HepG2 (cell line): Measurements from ENCODE around the gene RHCE. TPM values are rescaled to one million over a fixed set of nuclear protein-coding genes. Genes with fewer than 3 reads are reported as not detected.

Source experiments
- BCL3 ChIP-seq: sonication (generic); formaldehyde crosslinking; IDR thresholded peaks from 2 replicates; pipeline ENCODE4 v1.5.1; 2020; ENCODE audit warnings: mild to moderate bottlenecking, missing genetic modification reagents, moderate library complexity
- ETV6 ChIP-seq: sonication (generic); formaldehyde crosslinking; conservative IDR thresholded peaks from 2 replicates; pipeline ENCODE4 v1.4.0; 2020; ENCODE audit warnings: missing genetic modification reagents
- FOXA3 ChIP-seq: IDR thresholded peaks from 2 replicates; pipeline ENCODE4 v1.6.1; 2016; ENCODE audit warnings: missing genetic modification reagents, missing compliant biosample characterization
- IKZF5 ChIP-seq: IDR thresholded peaks from 2 replicates; pipeline ENCODE4 v1.6.1; 2018; ENCODE audit warnings: missing genetic modification reagents, mild to moderate bottlenecking, missing compliant biosample characterization
- MBNL3 ChIP-seq: fragments of 250-450 bp; sonication (Bioruptor Pico); conservative IDR thresholded peaks from 2 replicates; pipeline ENCODE4 v1.8.0; 2022; ENCODE audit warnings: mild to moderate bottlenecking, inconsistent platforms
- NFAT5 ChIP-seq: sonication (generic); formaldehyde crosslinking; IDR thresholded peaks from 2 replicates; pipeline ENCODE4 v1.4.0; 2020; ENCODE audit warnings: missing genetic modification reagents
- RBFOX2 ChIP-seq: fragments of 200-400 bp; formaldehyde crosslinking; IDR thresholded peaks from 2 replicates; pipeline ENCODE4 v1.6.1; 2017; ENCODE audit warnings: low read depth, mild to moderate bottlenecking, low read length
- SRF ChIP-seq: IDR thresholded peaks from 2 replicates; pipeline ENCODE4 v1.6.1; 2011; ENCODE audit warnings: mild to moderate bottlenecking, low read depth, low read length, moderate library complexity
- ZBTB38 ChIP-seq: sonication (generic); formaldehyde crosslinking; IDR thresholded peaks from 2 replicates; pipeline ENCODE4 v1.5.1; 2020; ENCODE audit warnings: mild to moderate bottlenecking, missing genetic modification reagents
- ZBTB8A ChIP-seq: sonication (generic); formaldehyde crosslinking; IDR thresholded peaks from 2 replicates; pipeline ENCODE4 v1.4.0; 2020; ENCODE audit warnings: mild to moderate bottlenecking, low read depth, missing genetic modification reagents, borderline replicate concordance
- ZNF274 ChIP-seq: sonication (generic); formaldehyde crosslinking; IDR thresholded peaks from 2 replicates; pipeline ENCODE4 v1.5.1; 2020; ENCODE audit warnings: mild to moderate bottlenecking, missing genetic modification reagents
- ZNF331 ChIP-seq: sonication (generic); formaldehyde crosslinking; IDR thresholded peaks from 2 replicates; pipeline ENCODE4 v1.4.0; 2020; ENCODE audit warnings: missing genetic modification reagents
- ZNF34 ChIP-seq: sonication (generic); formaldehyde crosslinking; IDR thresholded peaks from 2 replicates; pipeline ENCODE4 v1.4.0; 2020; ENCODE audit warnings: mild to moderate bottlenecking, missing genetic modification reagents, borderline replicate concordance
- ZNF496 ChIP-seq: sonication (generic); formaldehyde crosslinking; IDR thresholded peaks from 2 replicates; pipeline ENCODE4 v1.8.1; 2023; ENCODE audit warnings: mild to moderate bottlenecking, moderate library complexity, missing genetic modification reagents; ENCODE audit not compliant: insufficient replicate concordance
- ZNF567 ChIP-seq: sonication (generic); formaldehyde crosslinking; IDR thresholded peaks from 2 replicates; pipeline ENCODE4 v1.8.1; 2023; ENCODE audit warnings: mild to moderate bottlenecking, missing genetic modification reagents, borderline replicate concordance
- ZNF704 ChIP-seq: sonication (generic); formaldehyde crosslinking; IDR thresholded peaks from 2 replicates; pipeline ENCODE4 v1.8.1; 2023; ENCODE audit warnings: mild to moderate bottlenecking, inconsistent platforms, moderate library complexity, missing genetic modification reagents, borderline replicate concordance
- ZNF782 ChIP-seq: sonication (generic); formaldehyde crosslinking; IDR thresholded peaks from 2 replicates; pipeline ENCODE4 v1.4.0; 2020; ENCODE audit warnings: missing genetic modification reagents, mild to moderate bottlenecking, borderline replicate concordance
- ZSCAN21 ChIP-seq: sonication (generic); formaldehyde crosslinking; IDR thresholded peaks from 2 replicates; pipeline ENCODE4 v1.8.0; 2022; ENCODE audit warnings: mild to moderate bottlenecking, missing genetic modification reagents, moderate library complexity, borderline replicate concordance
- polyA plus RNA-seq, 8 experiments: library from polyadenylated mRNA; depleted of rRNA in 3 of 8; stranded (reverse) in 7 of 8; unstranded in 1 of 8; fragments of >200 nt; fragmentation: Illumina TruSeq in 4 of 8; extraction: Trizol in 4 of 8; gene quantifications; 2 replicates each; pipeline versions ENCODE4 v1.2.1 to v1.2.3, GENCODE V29; 2011 to 2016; ENCODE audit warnings: low read depth in 4 of 8, missing spikeins in 1 of 8, mixed read lengths in 1 of 8; ENCODE audit not compliant: insufficient read depth in 1 of 8
- total RNA-seq, 5 experiments: library from RNA; depleted of rRNA; stranded (reverse); fragments of >200 nt; fragmentation: Illumina TruSeq; extraction: Trizol; gene quantifications; 2 replicates each; pipeline ENCODE4 v1.2.3, GENCODE V29; 2016; ENCODE audit warnings: low read depth in 1 of 5

The RHCE gene
- total and polyA plus RNA-seq, 2 of the 13 experiments (the other 11 are each of a cell fraction or from before 2014, with no cell fraction given), result 0.30 TPM; not detected in 1

GRCh38 chr1:25430073-25430966 lies 9.7 kb upstream of the RHCE start, which contains the start of gene MACO1 (continued):
- TF ChIP-seq ZNF274 (CRISPR knock-in tag) (no peak; the same call in 1 of the 2 replicates), ZSCAN21 (CRISPR knock-in tag) (peak; percentile 66; the same call in 1 of the 2 replicates), ZNF567 (no peak), ZNF496 (CRISPR knock-in tag) (no peak), IKZF5 (CRISPR knock-in tag) (no peak), SRF (no peak), NFAT5 (CRISPR knock-in tag) (no peak), ZNF34 (no peak), ETV6 (CRISPR knock-in tag) (no peak), RBFOX2 (peak; percentile 86), ZBTB38 (peak; percentile 65), ZBTB8A (CRISPR knock-in tag) (no peak), ZNF782 (CRISPR knock-in tag) (no peak), ZNF331 (CRISPR knock-in tag) (peak; percentile 23; the same call in 1 of the 2 replicates), MBNL3 (CRISPR knock-in tag) (no peak), BCL3 (CRISPR knock-in tag) (0 out of 2 replicates have a peak, but pooled peaks have one; percentile 65), FOXA3 (CRISPR knock-in tag) (peak; percentile 24; the same call in 1 of the 2 replicates), ZNF704 (CRISPR knock-in tag) (no peak)
